ENCODE measurements around the gene ATP1B1. TPM values are rescaled to one million over a fixed set of nuclear protein-coding genes. Genes with fewer than 3 reads are reported as not detected.

ATP1B1 gene
- total and polyA plus RNA-seq, 2 of the 8 experiments (the other 6 are each of a cell fraction or from before 2014, with no cell fraction given) = 16.3 to 76.5 TPM

DNA sequence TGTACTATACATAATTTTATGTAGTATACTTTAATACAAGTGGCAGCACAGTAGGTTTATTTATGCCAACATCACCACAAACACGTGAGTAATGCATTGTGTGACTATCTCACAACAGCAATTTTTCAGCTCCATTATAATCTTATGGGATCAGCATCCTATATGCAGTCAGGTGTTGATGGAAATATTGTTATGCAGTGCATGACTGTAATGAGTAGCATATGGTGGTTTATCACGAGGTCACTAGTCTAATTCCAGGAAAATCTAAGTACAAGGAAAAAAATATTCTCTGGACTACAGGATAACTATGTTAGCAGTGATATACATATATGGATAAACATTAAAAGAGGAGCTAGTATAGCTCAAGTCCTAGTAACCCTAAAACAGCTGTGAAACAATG lies 69.0 kb downstream of the ATP1B1 start:
- DNase-seq (ENCODE audit: low read depth in 1 of 2, low spot score in 2 of 2) (no peak), FAIRE-seq (no peak)
- Histone ChIP-seq H4K8ac (ENCODE audit: extremely low read depth, insufficient read depth, low read length) (no peak overlapping the region), H4K20me1 (replicated peaks in 1 of 2; ENCODE audit: control insufficient read depth in 1 of 2, insufficient read depth in 2 of 2, low read length in 2 of 2) (no peaks in the 10 kb centered on the region), H3K9ac (replicated peaks in 1 of 4; ENCODE audit: extremely low read depth in 1 of 4, low read depth in 3 of 4, low read length in 3 of 4) (peak overlapping the region in 1 of 4 experiments; percentile 49; a peak in 1 of 7 replicates), H3K79me1 (ENCODE audit: low read depth, low read length) (no peaks in the 10 kb centered on the region), H3K4me1 (replicated peaks in 1 of 4; ENCODE audit: control insufficient read depth in 3 of 4, insufficient read depth in 4 of 4, low read length in 3 of 4) (no peaks in the 10 kb centered on the region), H2AFZ (ENCODE audit: low read length) (no peak overlapping the region), H3K27ac (ENCODE audit: low read depth, low read length) (no peak overlapping the region), H3K56ac (replicated peaks; ENCODE audit: insufficient read length, low read depth, low read length) (no peak overlapping the region), H3K4me3 (ENCODE audit: extremely low read depth in 1 of 4, insufficient read depth in 2 of 4, low read depth in 3 of 4, low read length in 4 of 4) (no peak overlapping the region), H3K14ac (ENCODE audit: insufficient read length) (no peak overlapping the region), H2BK12ac (ENCODE audit: low read depth, low read length) (no peak overlapping the region), H2BK15ac (ENCODE audit: low read length) (no peak overlapping the region), H2BK20ac (ENCODE audit: low read length) (no peak overlapping the region), H3K23me2 (ENCODE audit: low read depth, low read length) (no peaks in the 10 kb centered on the region), H2AK5ac (ENCODE audit: low read depth, low read length) (no peak overlapping the region), H3K23ac (ENCODE audit: insufficient read length) (no peak overlapping the region), H4K91ac (replicated peaks; ENCODE audit: insufficient read length, low read length) (no peak overlapping the region), H3K18ac (ENCODE audit: extremely low read depth, low read length) (no peak overlapping the region), H3K4ac (replicated peaks; ENCODE audit: insufficient read length, low read depth, low read length) (no peak overlapping the region), H4K5ac (ENCODE audit: insufficient read length, low read depth, low read length) (no peak overlapping the region), H2BK5ac (ENCODE audit: low read depth, low read length) (no peak overlapping the region), H3K27me3 (replicated peaks in 1 of 4; ENCODE audit: control insufficient read depth in 3 of 4, extremely low read depth in 1 of 4, insufficient read depth in 3 of 4, low read length in 3 of 4) (no peaks in the 10 kb centered on the region), H3K9me3 (ENCODE audit: insufficient read depth in 2 of 2, low read depth in 1 of 2, low read length in 1 of 2) (no peaks in the 10 kb centered on the region), H3K79me2 (ENCODE audit: control insufficient read depth in 1 of 2, insufficient read depth in 2 of 2, low read length in 2 of 2) (no peaks in the 10 kb centered on the region), H3K36me3 (ENCODE audit: control insufficient read depth in 2 of 4, insufficient read depth in 4 of 4, low read length in 3 of 4) (no peaks in the 10 kb centered on the region), H2BK120ac (replicated peaks; ENCODE audit: low read depth, low read length) (no peak overlapping the region), H3K4me2 (ENCODE audit: insufficient read depth in 1 of 2, low read depth in 2 of 2, low read length in 2 of 2) (no peak overlapping the region)
- ChIA-PET CTCF (ENCODE audit: partially characterized antibody) (interaction anchor here (0.9 to 1.6 kb wide), 3 partner anchors 19 to 172 kb away, joined by 3 to 4 read pairs (median 3); no protein-coding TSS in a partner anchor), POLR2A (ENCODE audit: partially characterized antibody) (no interaction called here)
- WGBS, 2 experiments (ENCODE audit: extremely low coverage in 1 of 2, insufficient coverage in 1 of 2, insufficient read length in 1 of 2, insufficient replicate concordance in 2 of 2, low coverage in 1 of 2, low lambda C conversion rate in 2 of 2, missing lambda C conversion rate in 1 of 2) = 77% methylated on average over 2 of the region's 2 CpGs; no CpG with 5 or more reads in 1 of the 2 experiments
- TF ChIP-seq, protein P1, sequence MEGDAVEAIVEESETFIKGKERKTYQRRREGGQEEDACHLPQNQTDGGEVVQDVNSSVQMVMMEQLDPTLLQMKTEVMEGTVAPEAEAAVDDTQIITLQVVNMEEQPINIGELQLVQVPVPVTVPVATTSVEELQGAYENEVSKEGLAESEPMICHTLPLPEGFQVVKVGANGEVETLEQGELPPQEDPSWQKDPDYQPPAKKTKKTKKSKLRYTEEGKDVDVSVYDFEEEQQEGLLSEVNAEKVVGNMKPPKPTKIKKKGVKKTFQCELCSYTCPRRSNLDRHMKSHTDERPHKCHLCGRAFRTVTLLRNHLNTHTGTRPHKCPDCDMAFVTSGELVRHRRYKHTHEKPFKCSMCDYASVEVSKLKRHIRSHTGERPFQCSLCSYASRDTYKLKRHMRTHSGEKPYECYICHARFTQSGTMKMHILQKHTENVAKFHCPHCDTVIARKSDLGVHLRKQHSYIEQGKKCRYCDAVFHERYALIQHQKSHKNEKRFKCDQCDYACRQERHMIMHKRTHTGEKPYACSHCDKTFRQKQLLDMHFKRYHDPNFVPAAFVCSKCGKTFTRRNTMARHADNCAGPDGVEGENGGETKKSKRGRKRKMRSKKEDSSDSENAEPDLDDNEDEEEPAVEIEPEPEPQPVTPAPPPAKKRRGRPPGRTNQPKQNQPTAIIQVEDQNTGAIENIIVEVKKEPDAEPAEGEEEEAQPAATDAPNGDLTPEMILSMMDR (IDR thresholded peaks at IDR 0.05; ENCODE audit: control extremely low read depth in 1 of 3, insufficient read depth in 1 of 3, low read depth in 1 of 3, low read length in 3 of 3) = no peak

Data from H1 (cell line).